Activated CD4-positive, alpha-beta T cell treated with anti-CD3 and anti-CD28 coated beads, Interleukin-2, Interleukin-4, amounts not matched to agents 100 ng/mL and 50 ng/mL, durations not matched to agents 16 hours and 8 hours (primary cell): ENCODE data around the gene CCT3.
"Not testable (repeated sequence)": the region's sequence is repeated elsewhere in the genome, so short reads cannot be mapped to it uniquely, and the experiment has no call there.

Experiments used
- DNase-seq: peaks from one replicate; pipeline ENCODE4 v3.0.0-alpha.2; 2020; ENCODE audit warnings: low spot score

CCT3 gene

DNA sequence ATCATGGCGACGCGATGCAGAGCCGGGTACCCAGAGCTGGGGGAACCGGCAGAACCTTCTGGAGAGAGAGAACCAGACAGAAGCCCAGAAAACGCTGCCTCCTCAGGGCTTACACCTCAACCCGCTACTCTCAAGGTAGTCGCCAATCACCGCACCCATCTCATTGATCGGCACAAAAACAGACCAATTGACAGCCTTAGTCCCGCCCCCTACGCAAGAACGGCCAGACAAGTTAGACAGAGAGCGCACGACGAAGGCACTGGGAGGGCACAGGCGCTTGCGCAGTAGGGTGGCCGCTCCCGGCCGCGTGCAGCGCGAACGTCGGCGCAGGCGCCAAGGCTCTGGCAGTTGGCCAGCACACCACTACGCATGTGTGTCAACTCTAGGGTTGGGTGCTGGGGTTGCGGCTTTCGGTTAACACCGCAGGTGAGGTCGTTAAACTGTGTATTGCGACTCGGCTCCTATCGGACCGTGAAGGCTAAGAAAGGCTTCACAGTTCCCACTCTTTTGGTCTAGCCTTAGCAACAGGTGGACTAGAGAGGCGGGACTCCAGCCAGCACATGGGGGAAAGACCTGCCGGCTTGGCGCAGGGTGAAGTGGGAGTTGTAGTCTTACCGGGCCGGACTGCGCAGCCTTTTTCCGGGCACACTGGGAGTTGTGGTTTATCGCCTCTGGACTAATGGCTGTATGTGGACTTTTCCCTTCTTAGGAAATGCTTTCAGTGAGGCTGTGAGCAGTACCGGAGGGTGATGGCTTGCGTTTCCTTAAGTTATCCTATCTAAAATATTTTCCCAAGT is at the start of gene CCT3, which contains the start of gene TSACC:
Gene CCT3, minus strand, starts transcription at position 113 of the 797 bp plus-strand sequence. Its CDS starts 108 bp downstream, at position 5.
Gene TSACC, plus strand, starts transcription at position 347 of the 797 bp plus-strand sequence. CDS start 1,232 bp downstream, outside the sequence.
- peak; percentile 100 for DNase-seq

DNA sequence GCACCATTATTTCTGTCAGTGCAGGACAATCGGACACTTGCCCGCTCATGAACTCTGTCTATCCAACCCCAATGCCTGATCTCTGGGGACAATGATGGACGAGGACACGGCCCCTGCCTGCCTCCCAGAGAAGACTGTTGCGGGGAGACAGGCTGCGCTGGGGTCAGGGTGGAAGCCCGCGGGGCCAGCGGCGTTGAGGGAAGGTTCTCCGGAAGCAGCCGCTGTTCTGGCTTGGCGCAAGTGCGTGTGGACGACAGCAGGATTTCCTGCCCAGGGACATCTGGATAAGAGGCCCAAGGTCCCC is 49.7 kb upstream of the CCT3 start:
- DNase-seq, result no peak

- no peak for DNase-seq
These were observed 49.1 kb upstream of the CCT3 start for GRCh38 chr1:156386949-156387869.

DNA sequence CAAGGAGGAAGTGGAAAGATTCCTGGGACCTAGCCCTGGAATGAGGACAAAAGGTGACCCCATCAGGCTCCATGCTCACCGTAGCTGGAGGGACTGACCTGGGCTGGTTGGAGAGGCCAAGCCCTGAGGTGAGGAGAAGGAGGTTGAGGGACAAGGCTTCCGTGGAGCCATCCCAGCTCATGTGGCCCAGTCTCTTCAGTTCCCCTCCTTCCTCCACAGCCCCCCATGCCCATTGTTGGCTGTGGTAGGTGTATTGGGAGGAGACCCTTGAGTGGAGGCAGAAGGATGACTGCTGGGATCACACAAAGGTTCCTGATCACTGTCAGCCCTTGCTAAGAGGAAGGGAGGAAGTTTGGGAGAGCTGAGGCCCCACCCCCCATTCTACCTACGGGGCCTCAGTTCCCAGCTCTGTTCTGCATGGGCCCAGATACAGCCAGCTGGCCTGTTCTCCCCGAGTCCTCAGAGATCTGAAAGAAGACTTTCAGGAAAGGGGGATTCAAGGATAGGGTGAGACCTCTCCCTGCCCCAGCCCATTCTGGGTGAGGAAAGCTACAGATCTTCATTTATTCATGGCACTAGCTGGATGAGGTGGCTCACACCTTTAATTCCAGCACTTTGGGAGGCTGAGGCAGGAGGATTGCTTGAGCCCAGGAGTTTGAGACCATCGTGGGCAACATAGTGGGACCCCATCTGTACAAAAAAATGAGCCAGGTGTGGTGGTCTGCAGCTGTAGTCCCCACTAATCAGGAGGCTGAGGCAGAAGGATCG is 48.2 kb upstream of the CCT3 start:
- DNase-seq, result no peak

GRCh38 chr1:156385534-156386031 is 47.5 kb upstream of the CCT3 start:
- peak; percentile 71 for DNase-seq

DNA sequence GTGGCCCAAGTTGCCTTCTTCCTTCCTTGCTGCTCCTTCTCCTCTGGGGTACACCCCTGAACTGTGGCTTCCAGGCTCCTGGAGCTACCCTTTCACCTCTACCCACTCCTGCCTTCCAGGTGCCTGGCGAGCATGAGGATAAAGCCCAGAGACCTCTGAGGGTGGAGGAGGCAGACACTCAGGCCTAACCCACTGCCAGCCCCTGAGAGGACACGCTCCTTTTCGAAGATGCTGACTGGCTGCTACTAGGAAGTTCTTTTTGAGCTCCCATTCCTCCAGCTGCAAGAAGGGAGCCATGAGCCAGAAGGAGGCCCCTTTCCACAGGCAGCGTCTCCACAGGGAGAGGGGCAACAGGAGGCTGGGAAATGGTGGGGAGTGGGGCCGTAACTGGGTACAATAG is 46.6 kb upstream of the CCT3 start:
- DNase-seq, result no peak

DNA sequence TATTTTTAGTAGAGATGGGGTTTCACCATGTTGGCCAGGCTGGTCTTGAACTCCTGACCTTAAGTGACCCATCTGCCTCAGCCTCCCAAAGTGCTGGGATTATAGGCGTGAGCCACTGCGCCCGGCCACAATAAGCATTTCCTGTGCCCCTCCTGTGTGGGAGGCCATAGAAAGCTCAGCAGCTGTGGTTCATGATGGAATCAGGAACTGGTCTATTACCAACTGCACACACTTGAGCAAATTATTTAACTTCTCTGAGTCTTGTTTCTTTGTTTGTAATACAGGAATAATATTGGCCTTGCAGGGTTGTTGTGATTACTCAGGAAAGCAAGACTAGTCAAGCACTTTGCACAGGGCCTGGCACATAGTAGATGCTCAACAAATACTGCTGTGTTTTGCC is 45.9 kb upstream of the CCT3 start:
- DNase-seq, result no peak

DNA sequence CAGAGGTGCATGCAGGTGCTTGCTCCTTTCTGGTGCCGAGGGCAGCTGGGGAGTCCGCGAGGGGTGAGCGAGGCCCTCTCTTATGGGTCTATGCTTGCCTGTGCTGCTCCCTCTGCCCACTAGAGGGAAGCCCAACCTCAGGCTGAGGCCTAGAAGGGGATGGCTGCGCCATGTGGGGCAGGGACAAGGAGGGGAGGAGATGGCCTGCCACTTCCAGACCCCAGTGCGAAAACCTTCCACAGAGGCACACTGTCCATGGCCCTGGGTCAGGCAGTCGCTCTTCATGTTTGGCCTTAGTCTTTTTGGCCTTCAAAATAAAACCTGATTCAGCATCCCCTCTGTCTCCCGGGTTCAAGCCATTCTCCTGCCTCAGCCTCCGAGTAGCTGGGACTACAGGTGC is 44.9 kb upstream of the CCT3 start:
- peak; percentile 62 for DNase-seq

DNA sequence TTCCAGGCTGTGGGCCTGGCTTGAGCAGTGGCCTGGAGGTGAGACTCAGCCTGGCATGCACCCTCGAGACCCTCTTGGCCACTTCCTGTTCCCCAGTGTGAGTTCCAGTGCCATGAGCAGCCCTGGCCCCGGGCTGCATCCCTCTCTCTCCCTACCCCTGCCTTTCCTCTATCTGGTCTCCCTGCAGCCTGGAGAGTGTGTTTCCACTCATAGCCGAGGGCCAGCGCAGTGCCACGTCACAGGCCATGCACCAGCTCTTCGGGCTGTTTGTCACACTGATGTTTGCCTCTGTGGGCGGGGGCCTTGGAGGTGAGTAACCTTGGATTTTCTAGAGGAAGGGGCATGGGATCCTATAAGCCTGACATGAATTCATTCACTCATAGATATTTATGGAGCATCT is 44.5 kb upstream of the CCT3 start:
- no peak for DNase-seq

DNA sequence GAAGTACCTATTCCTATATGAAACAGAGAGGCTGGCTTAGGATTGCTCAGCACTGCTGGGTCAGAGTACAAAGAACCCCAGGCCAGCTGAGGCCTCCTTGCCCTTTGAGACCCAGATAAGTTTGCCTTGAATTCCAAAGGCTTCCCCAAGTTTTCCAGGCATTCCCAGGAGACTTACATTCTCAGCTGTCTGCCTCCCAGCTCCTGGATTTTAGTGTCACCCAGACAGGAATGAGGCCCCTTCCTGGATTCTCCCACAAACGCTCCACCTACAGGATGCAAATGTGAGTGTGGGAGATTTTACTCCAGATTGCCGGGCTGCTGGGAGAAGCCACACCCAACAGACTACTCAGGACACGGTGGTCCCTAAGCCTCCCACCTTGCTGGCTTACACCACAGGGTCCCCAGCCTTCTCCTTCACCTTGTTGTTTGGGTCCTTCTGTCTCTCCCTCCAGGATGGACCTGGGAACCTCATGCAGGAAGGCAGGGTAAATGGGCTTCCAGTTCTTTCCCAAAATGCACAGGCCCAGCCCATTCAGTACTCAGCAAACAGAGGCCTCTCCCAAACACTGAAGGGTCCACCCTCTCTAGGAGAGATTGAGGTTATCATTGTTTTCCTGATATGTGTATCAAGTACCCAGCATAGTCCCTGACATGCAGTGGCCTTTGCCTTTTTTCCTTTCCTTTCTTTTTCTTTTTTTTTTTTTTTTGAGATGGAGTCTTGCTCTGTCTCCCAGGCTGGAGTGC is 41.5 kb upstream of the CCT3 start:
- DNase-seq, result no peak

- no peak for DNase-seq
These were observed 40.5 kb upstream of the CCT3 start for GRCh38 chr1:156378557-156378956.

GRCh38 chr1:156376958-156377919 is 39.1 kb upstream of the CCT3 start:
- DNase-seq, result no peak

GRCh38 chr1:156376146-156376545 is 38.1 kb upstream of the CCT3 start:
- no peak for DNase-seq

GRCh38 chr1:156373546-156373945 is 35.5 kb upstream of the CCT3 start:
- no peak for DNase-seq

DNA sequence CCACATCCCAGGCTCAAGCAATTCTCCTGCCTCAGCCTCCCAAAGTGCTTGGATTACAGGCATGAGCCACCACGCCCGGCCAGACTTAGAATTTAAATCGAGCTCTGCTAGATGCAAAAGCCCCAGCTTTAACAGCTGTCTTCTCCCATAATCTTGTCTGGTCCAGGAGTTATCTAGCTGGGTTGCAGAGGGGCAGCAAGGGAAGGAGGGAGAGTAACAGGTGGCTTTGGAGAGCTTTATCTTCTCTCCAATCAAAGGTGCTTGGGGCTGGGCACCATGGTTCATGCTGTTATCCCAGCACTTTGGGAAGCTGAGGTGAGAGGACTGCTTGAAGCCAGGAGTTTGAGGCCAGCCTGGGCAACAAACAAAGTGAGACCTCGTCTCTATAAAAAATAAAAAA is 34.8 kb upstream of the CCT3 start:
- no peak for DNase-seq

DNA sequence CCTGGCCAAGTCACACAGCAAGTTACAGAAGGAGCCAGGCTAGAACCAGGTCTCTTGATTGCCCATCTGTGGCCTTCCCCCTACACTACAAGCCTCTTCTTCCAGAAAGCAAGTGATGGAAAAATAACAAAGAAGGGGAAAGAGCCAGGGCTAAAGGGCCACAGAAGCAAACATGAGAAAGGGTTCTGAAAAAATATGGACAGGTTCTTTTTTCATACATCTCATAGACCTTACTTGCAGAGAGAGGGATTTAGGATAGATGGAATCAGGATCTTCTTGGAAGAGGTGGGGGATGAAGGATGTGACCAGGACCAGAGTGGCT is 34.1 kb upstream of the CCT3 start:
- no peak for DNase-seq

- DNase-seq, result no peak
These were observed 33.6 kb upstream of the CCT3 start for GRCh38 chr1:156371553-156372264.

DNA sequence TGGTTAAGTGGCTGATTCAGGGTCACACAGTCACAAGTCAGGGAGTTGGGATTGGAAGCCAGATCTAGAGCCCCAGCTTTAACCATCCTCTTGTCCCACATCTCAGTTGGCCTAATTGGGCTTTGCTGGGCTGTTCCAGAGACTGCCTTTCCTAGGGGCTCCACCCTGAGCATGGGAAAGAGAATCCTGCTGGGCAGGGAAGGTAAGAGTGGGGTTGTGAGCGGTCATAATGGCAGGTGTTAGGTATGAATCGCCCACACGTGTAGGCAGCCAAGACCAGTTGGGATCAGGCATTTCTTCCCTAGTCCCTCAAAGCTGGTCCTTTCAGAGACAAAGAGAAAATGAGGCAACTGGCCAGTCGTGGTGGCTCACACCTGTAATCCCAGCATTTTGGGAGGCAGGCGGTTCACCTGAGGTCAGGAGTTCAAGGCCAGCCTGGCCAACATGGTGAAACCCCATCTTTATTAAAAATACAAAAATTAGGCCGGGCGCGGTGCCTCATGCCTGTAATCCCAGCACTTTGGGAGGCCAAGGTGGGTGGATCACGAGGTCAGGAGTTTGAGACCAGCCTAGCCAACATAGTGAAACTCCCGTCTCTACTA is 31.7 kb upstream of the CCT3 start:
- not testable (repeated sequence) for DNase-seq
